HepG2 (cell line): ENCODE data around the gene ADARB2.

Experiments used
- EZH2 ChIP-seq: conservative IDR thresholded peaks from 2 replicates; pipeline ENCODE4 v1.6.1; 2012; ENCODE audit warnings: mild to moderate bottlenecking, low read depth, low read length, moderate library complexity
- NCOR1 ChIP-seq: fragments of 200-600 bp; sonication (generic); IDR thresholded peaks from 2 replicates; pipeline ENCODE4 v1.7.0; 2017; ENCODE audit warnings: antibody characterized with exemption, low read length, borderline replicate concordance
- NR2F6 ChIP-seq, 2 experiments: IDR thresholded peaks; 2 replicates each; pipeline ENCODE4 v1.6.1; 2016; ENCODE audit warnings: antibody characterized with exemption in 1 of 2, mild to moderate bottlenecking in 1 of 2
- POLR2A ChIP-seq, 2 experiments: IDR thresholded peaks; 2 replicates each; pipeline ENCODE4 v1.6.1; 2011; ENCODE audit warnings: low read depth in 2 of 2, low read length in 2 of 2, mild to moderate bottlenecking in 1 of 2, moderate library complexity in 1 of 2; ENCODE audit not compliant: insufficient read depth in 1 of 2
- ZBTB26 ChIP-seq: IDR thresholded peaks from 2 replicates; pipeline ENCODE4 v1.6.1; 2016; ENCODE audit warnings: missing compliant biosample characterization, missing genetic modification reagents, borderline replicate concordance
- ZNF263 ChIP-seq: sonication (generic); formaldehyde crosslinking; IDR thresholded peaks from 2 replicates; pipeline ENCODE4 v1.4.0; 2020; ENCODE audit warnings: missing genetic modification reagents
- ZNF3 ChIP-seq: IDR thresholded peaks from 2 replicates; pipeline ENCODE4 v1.7.0; 2017; ENCODE audit warnings: inconsistent platforms
- ZNF484 ChIP-seq: sonication (generic); formaldehyde crosslinking; IDR thresholded peaks from 2 replicates; pipeline ENCODE4 v1.5.1; 2020; ENCODE audit warnings: mild to moderate bottlenecking, low read depth, missing genetic modification reagents, borderline replicate concordance
- ZUFSP ChIP-seq: sonication (generic); formaldehyde crosslinking; IDR thresholded peaks from 2 replicates; pipeline ENCODE4 v1.9.0; 2021; ENCODE audit warnings: missing genetic modification reagents, mild to moderate bottlenecking, borderline replicate concordance
- TF ChIP-seq, protein P1 (sequence below): sonication (generic); formaldehyde crosslinking; IDR thresholded peaks from 2 replicates; pipeline ENCODE4 v1.4.0; 2020; ENCODE audit warnings: missing genetic modification reagents
- TF ChIP-seq, protein P2 (sequence below): sonication (generic); formaldehyde crosslinking; IDR thresholded peaks from 2 replicates; pipeline ENCODE4 v1.5.0; 2020; ENCODE audit warnings: mild to moderate bottlenecking, missing genetic modification reagents, moderate library complexity

- TF ChIP-seq, protein P1, sequence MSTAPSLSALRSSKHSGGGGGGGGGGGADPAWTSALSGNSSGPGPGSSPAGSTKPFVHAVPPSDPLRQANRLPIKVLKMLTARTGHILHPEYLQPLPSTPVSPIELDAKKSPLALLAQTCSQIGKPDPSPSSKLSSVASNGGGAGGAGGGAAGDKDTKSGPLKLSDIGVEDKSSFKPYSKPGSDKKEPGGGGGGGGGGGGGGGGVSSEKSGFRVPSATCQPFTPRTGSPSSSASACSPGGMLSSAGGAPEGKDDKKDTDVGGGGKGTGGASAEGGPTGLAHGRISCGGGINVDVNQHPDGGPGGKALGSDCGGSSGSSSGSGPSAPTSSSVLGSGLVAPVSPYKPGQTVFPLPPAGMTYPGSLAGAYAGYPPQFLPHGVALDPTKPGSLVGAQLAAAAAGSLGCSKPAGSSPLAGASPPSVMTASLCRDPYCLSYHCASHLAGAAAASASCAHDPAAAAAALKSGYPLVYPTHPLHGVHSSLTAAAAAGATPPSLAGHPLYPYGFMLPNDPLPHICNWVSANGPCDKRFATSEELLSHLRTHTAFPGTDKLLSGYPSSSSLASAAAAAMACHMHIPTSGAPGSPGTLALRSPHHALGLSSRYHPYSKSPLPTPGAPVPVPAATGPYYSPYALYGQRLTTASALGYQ (CRISPR knock-in tag): no peak
- no peak for TF ChIP-seq ZBTB26
- no peak for TF ChIP-seq ZUFSP (CRISPR knock-in tag)
- no peak for TF ChIP-seq POLR2A (IDR thresholded peaks at IDR 0.05; ENCODE audit: insufficient read depth in 1 of 2, low read depth in 2 of 2, low read length in 2 of 2)
- no peak for TF ChIP-seq NR2F6 (IDR thresholded peaks at IDR 0.05)
- no peak for TF ChIP-seq NR2F6 (CRISPR knock-in tag; IDR thresholded peaks at IDR 0.05)
- no peak for TF ChIP-seq NCOR1
- TF ChIP-seq, protein P2, sequence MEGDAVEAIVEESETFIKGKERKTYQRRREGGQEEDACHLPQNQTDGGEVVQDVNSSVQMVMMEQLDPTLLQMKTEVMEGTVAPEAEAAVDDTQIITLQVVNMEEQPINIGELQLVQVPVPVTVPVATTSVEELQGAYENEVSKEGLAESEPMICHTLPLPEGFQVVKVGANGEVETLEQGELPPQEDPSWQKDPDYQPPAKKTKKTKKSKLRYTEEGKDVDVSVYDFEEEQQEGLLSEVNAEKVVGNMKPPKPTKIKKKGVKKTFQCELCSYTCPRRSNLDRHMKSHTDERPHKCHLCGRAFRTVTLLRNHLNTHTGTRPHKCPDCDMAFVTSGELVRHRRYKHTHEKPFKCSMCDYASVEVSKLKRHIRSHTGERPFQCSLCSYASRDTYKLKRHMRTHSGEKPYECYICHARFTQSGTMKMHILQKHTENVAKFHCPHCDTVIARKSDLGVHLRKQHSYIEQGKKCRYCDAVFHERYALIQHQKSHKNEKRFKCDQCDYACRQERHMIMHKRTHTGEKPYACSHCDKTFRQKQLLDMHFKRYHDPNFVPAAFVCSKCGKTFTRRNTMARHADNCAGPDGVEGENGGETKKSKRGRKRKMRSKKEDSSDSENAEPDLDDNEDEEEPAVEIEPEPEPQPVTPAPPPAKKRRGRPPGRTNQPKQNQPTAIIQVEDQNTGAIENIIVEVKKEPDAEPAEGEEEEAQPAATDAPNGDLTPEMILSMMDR (CRISPR knock-in tag): no peak
- TF ChIP-seq ZNF484: no peak
- TF ChIP-seq ZNF263 (CRISPR knock-in tag): no peak
- no peak for TF ChIP-seq EZH2
- no peak for TF ChIP-seq ZNF3 (CRISPR knock-in tag)
Observed at GRCh38 chr10:1284076-1284475, 453.2 kb downstream of the ADARB2 start.
